ENCODE results near the gene TSPAN11.

Gene TSPAN11

GRCh38 chr12:31001581-31002360 lies 75.2 kb downstream of the TSPAN11 start:
- no peak overlapping the region for H3K27ac ChIP-seq (ENCODE audit: low read depth, low read length)
- no peak for TF ChIP-seq EZH2phosphoT487 (conservative IDR thresholded peaks at IDR 0.05; ENCODE audit: low read length)
- H3K4me2 ChIP-seq (ENCODE audit: low read depth, low read length, poor library complexity, severe bottlenecking): no peak overlapping the region
- H3K36me3 ChIP-seq (ENCODE audit: low read length): no peaks in the 10 kb centered on the region
- no peak overlapping the region for H3K4me3 ChIP-seq (ENCODE audit: insufficient read depth, low read length, poor library complexity, severe bottlenecking)
- H3K9ac ChIP-seq (ENCODE audit: low read length): no peak overlapping the region
- H3K79me2 ChIP-seq (ENCODE audit: insufficient read depth, low read length): no peaks in the 10 kb centered on the region
- H3K27me3 ChIP-seq (ENCODE audit: low read length): no peaks in the 10 kb centered on the region
- H3F3A ChIP-seq (ENCODE audit: insufficient read depth): no peaks in the 10 kb centered on the region
- H3K9me3 ChIP-seq (ENCODE audit: insufficient read depth, low read length): no peaks in the 10 kb centered on the region
- no peaks in the 10 kb centered on the region for H3K9me2 ChIP-seq (replicated peaks; ENCODE audit: insufficient read depth, low read length)
- no peaks in the 10 kb centered on the region for H4K20me1 ChIP-seq (ENCODE audit: low read depth, low read length)
- no peak overlapping the region for H2AFZ ChIP-seq (ENCODE audit: low read depth, low read length, severe bottlenecking)

- H3K36me3 ChIP-seq (ENCODE audit: low read length): no peaks in the 10 kb centered on the region
- TF ChIP-seq EZH2phosphoT487 (conservative IDR thresholded peaks at IDR 0.05; ENCODE audit: low read length) (no peak), CTCF (IDR thresholded peaks at IDR 0.05; ENCODE audit: insufficient read depth, low read length, poor library complexity, severe bottlenecking) (no peak)
- H3K27me3 ChIP-seq (ENCODE audit: low read length): no peaks in the 10 kb centered on the region
- no peaks in the 10 kb centered on the region for H4K20me1 ChIP-seq (ENCODE audit: low read depth, low read length)
- no peak overlapping the region for H3K9ac ChIP-seq (ENCODE audit: low read length)
- no peak overlapping the region for H3K4me3 ChIP-seq (ENCODE audit: insufficient read depth, low read length, poor library complexity, severe bottlenecking)
- H3F3A ChIP-seq (ENCODE audit: insufficient read depth): no peaks in the 10 kb centered on the region
- H3K4me2 ChIP-seq (ENCODE audit: low read depth, low read length, poor library complexity, severe bottlenecking): no peak overlapping the region
- no peaks in the 10 kb centered on the region for H3K9me2 ChIP-seq (replicated peaks; ENCODE audit: insufficient read depth, low read length)
- no peaks in the 10 kb centered on the region for H3K9me3 ChIP-seq (ENCODE audit: insufficient read depth, low read length)
- no peak overlapping the region for H3K27ac ChIP-seq (ENCODE audit: low read depth, low read length)
- H3K79me2 ChIP-seq (ENCODE audit: insufficient read depth, low read length): no peaks in the 10 kb centered on the region
- no peak overlapping the region for H2AFZ ChIP-seq (ENCODE audit: low read depth, low read length, severe bottlenecking)
Observed at GRCh38 chr12:31002361-31002725, 75.8 kb downstream of the TSPAN11 start.

- H3K9me3 ChIP-seq (ENCODE audit: insufficient read depth, low read length): no peaks in the 10 kb centered on the region
- H3K79me2 ChIP-seq (ENCODE audit: insufficient read depth, low read length): no peaks in the 10 kb centered on the region
- H3K27me3 ChIP-seq (ENCODE audit: low read length): no peaks in the 10 kb centered on the region
- H3K9me2 ChIP-seq (replicated peaks; ENCODE audit: insufficient read depth, low read length): no peaks in the 10 kb centered on the region
- no peaks in the 10 kb centered on the region for H4K20me1 ChIP-seq (ENCODE audit: low read depth, low read length)
- no peak overlapping the region for H3K4me3 ChIP-seq (ENCODE audit: insufficient read depth, low read length, poor library complexity, severe bottlenecking)
- H3K4me2 ChIP-seq (ENCODE audit: low read depth, low read length, poor library complexity, severe bottlenecking): no peak overlapping the region
- H3F3A ChIP-seq (ENCODE audit: insufficient read depth): no peaks in the 10 kb centered on the region
- H3K27ac ChIP-seq (ENCODE audit: low read depth, low read length): no peak overlapping the region
- H3K36me3 ChIP-seq (ENCODE audit: low read length): no peaks in the 10 kb centered on the region
- no peak overlapping the region for H2AFZ ChIP-seq (ENCODE audit: low read depth, low read length, severe bottlenecking)
- TF ChIP-seq EZH2phosphoT487 (conservative IDR thresholded peaks at IDR 0.05; ENCODE audit: low read length) (no peak), CTCF (IDR thresholded peaks at IDR 0.05; ENCODE audit: insufficient read depth, low read length, poor library complexity, severe bottlenecking) (no peak)
- H3K9ac ChIP-seq (ENCODE audit: low read length): no peak overlapping the region
Observed at GRCh38 chr12:31002999-31003398, 76.5 kb downstream of the TSPAN11 start.

- Histone ChIP-seq H3K4me2 (ENCODE audit: low read depth, low read length, poor library complexity, severe bottlenecking) (no peak overlapping the region), H3K9me2 (replicated peaks; ENCODE audit: insufficient read depth, low read length) (no peaks in the 10 kb centered on the region)
- TF ChIP-seq EZH2phosphoT487 (conservative IDR thresholded peaks at IDR 0.05; ENCODE audit: low read length) (no peak), CTCF (IDR thresholded peaks at IDR 0.05; ENCODE audit: insufficient read depth, low read length, poor library complexity, severe bottlenecking) (no peak)
Observed at GRCh38 chr12:31003861-31004640, 77.5 kb downstream of the TSPAN11 start.

More at GRCh38 chr12:31003861-31004640, 77.5 kb downstream of the TSPAN11 start:
- no peaks in the 10 kb centered on the region for H3K36me3 ChIP-seq (ENCODE audit: low read length)
- H3K27ac ChIP-seq (ENCODE audit: low read depth, low read length): no peak overlapping the region
- no peaks in the 10 kb centered on the region for H3F3A ChIP-seq (ENCODE audit: insufficient read depth)
- H4K20me1 ChIP-seq (ENCODE audit: low read depth, low read length): no peaks in the 10 kb centered on the region
- H3K79me2 ChIP-seq (ENCODE audit: insufficient read depth, low read length): no peaks in the 10 kb centered on the region
- no peak overlapping the region for H3K4me3 ChIP-seq (ENCODE audit: insufficient read depth, low read length, poor library complexity, severe bottlenecking)
- H3K27me3 ChIP-seq (ENCODE audit: low read length): no peaks in the 10 kb centered on the region
- no peaks in the 10 kb centered on the region for H3K9me3 ChIP-seq (ENCODE audit: insufficient read depth, low read length)
- no peak overlapping the region for H3K9ac ChIP-seq (ENCODE audit: low read length)
- H2AFZ ChIP-seq (ENCODE audit: low read depth, low read length, severe bottlenecking): no peak overlapping the region

All from SU-DHL-6 (cell line).